WTC11 (cell line): ENCODE measurements around the gene MYH11. TPM values are rescaled to one million over a fixed set of nuclear protein-coding genes. Genes with fewer than 3 reads are reported as not detected.

ENCODE experiments used
- ATAC-seq: fragments of 200-7000 bp; cut with Tn5 transposase; 2 replicates; pipeline ENCODE4 v1.10.0; 2021; ENCODE audit warnings: mild to moderate bottlenecking, moderate library complexity
- CTCF ChIA-PET: fragments of 300-600 bp; sonication (Branson Sonifier 250); formaldehyde crosslinking; loops from one replicate; lab custom pipeline; 2021; ENCODE audit warnings: antibody characterized with exemption; lab: Charles Lee
- POLR2A ChIA-PET: fragments of 350-600 bp; sonication (Branson Sonifier 250); formaldehyde crosslinking; loops from one replicate; lab custom pipeline; 2021; ENCODE audit warnings: antibody characterized with exemption; lab: Charles Lee
- DNase-seq: peaks from one replicate; pipeline ENCODE4 v3.0.0; 2021; ENCODE audit warnings: low spot score
- H3K27ac Mint-ChIP-seq: 2 replicates; pipeline ENCODE4 v1.8.0; 2021; ENCODE audit warnings: mixed read lengths
- H3K27me3 Mint-ChIP-seq: 2 replicates; pipeline ENCODE4 v1.8.0; 2021; ENCODE audit warnings: low read depth, mild to moderate bottlenecking, moderate library complexity, mixed read lengths
- H3K36me3 Mint-ChIP-seq: 2 replicates; pipeline ENCODE4 v1.8.0; 2021; ENCODE audit warnings: mixed read lengths
- H3K4me1 Mint-ChIP-seq: 2 replicates; pipeline ENCODE4 v1.8.0; 2022; ENCODE audit warnings: mixed read lengths
- H3K4me3 Mint-ChIP-seq: 2 replicates; pipeline ENCODE4 v1.8.0; 2021; ENCODE audit warnings: mild to moderate bottlenecking, moderate library complexity, mixed read lengths
- H3K9me3 Mint-ChIP-seq: 2 replicates; pipeline ENCODE4 v1.8.0; 2021; ENCODE audit warnings: mixed read lengths
- CBFB ChIP-seq: sonication (generic); formaldehyde crosslinking; IDR thresholded peaks from 2 replicates; pipeline ENCODE4 v1.8.1; 2022; ENCODE audit warnings: mild to moderate bottlenecking, low read depth, missing genetic modification reagents
- ESRRA ChIP-seq: sonication (generic); formaldehyde crosslinking; IDR thresholded peaks from 2 replicates; pipeline ENCODE4 v1.8.1; 2022; ENCODE audit warnings: mild to moderate bottlenecking, missing genetic modification reagents, borderline replicate concordance
- FOXJ3 ChIP-seq: sonication (generic); formaldehyde crosslinking; IDR thresholded peaks from 2 replicates; pipeline ENCODE4 v1.9.0; 2021; ENCODE audit warnings: missing genetic modification reagents, mild to moderate bottlenecking, borderline replicate concordance
- GABPB1 ChIP-seq: sonication (generic); formaldehyde crosslinking; IDR thresholded peaks from 2 replicates; pipeline ENCODE4 v1.8.1; 2023; ENCODE audit warnings: mild to moderate bottlenecking, missing genetic modification reagents
- GRHL2 ChIP-seq: fragments of 250-450 bp; sonication (Bioruptor Pico); IDR thresholded peaks from 2 replicates; pipeline ENCODE4 v1.8.0; 2022; ENCODE audit warnings: mild to moderate bottlenecking, moderate library complexity; ENCODE audit not compliant: insufficient replicate concordance, severe bottlenecking
- GTF2I ChIP-seq: fragments of 250-450 bp; sonication (Bioruptor Pico); conservative IDR thresholded peaks from 2 replicates; pipeline ENCODE4 v1.4.0; 2021; ENCODE audit warnings: mild to moderate bottlenecking
- HMGA2 ChIP-seq: fragments of 250-450 bp; sonication (Bioruptor Pico); IDR thresholded peaks from 2 replicates; pipeline ENCODE4 v1.4.0; 2021; ENCODE audit warnings: mild to moderate bottlenecking, moderate library complexity
- MYBL2 ChIP-seq: sonication (generic); formaldehyde crosslinking; IDR thresholded peaks from 2 replicates; pipeline ENCODE4 v1.8.1; 2023; ENCODE audit warnings: mild to moderate bottlenecking, moderate library complexity, missing genetic modification reagents
- NR2C2 ChIP-seq: sonication (generic); formaldehyde crosslinking; IDR thresholded peaks from 2 replicates; pipeline ENCODE4 v1.8.0; 2022; ENCODE audit warnings: mild to moderate bottlenecking, missing genetic modification reagents
- RELA ChIP-seq: sonication (generic); formaldehyde crosslinking; IDR thresholded peaks from 2 replicates; pipeline ENCODE4 v1.8.1; 2022; ENCODE audit warnings: missing genetic modification reagents, mild to moderate bottlenecking, borderline replicate concordance
- SOX15 ChIP-seq: fragments of 250-450 bp; sonication (Bioruptor Pico); IDR thresholded peaks from 2 replicates; pipeline ENCODE4 v1.9.0; 2021; ENCODE audit warnings: mild to moderate bottlenecking
- TP53 ChIP-seq: sonication (generic); formaldehyde crosslinking; IDR thresholded peaks from 2 replicates; pipeline ENCODE4 v1.8.1; 2023; ENCODE audit warnings: mild to moderate bottlenecking, missing genetic modification reagents
- ZNF416 ChIP-seq: fragments of 250-450 bp; sonication (Bioruptor Pico); IDR thresholded peaks from 2 replicates; pipeline ENCODE4 v1.9.0; 2021; ENCODE audit warnings: mild to moderate bottlenecking, inconsistent platforms
- total RNA-seq: library from RNA; stranded (reverse); gene quantifications from 3 replicates; pipeline ENCODE4 v1.2.3, GENCODE V29; 2021
- TF ChIP-seq, protein P1 (sequence below): fragments of 250-450 bp; sonication (Bioruptor Pico); IDR thresholded peaks from 2 replicates; pipeline ENCODE4 v1.8.0; 2021; ENCODE audit warnings: mild to moderate bottlenecking
- TF ChIP-seq, protein P2 (sequence below): fragments of 200-600 bp; IDR thresholded peaks from 2 replicates; pipeline ENCODE4 v1.8.0; 2022; ENCODE audit warnings: antibody characterized with exemption
- TF ChIP-seq, protein P3 (sequence below): sonication (generic); formaldehyde crosslinking; IDR thresholded peaks from 2 replicates; pipeline ENCODE4 v1.8.1; 2023; ENCODE audit warnings: mild to moderate bottlenecking, missing genetic modification reagents
- TF ChIP-seq, protein P4 (sequence below): fragments of 250-450 bp; sonication (Bioruptor Pico); IDR thresholded peaks from 2 replicates; pipeline ENCODE4 v1.9.0; 2021; ENCODE audit warnings: moderate library complexity, mild to moderate bottlenecking, inconsistent platforms, borderline replicate concordance
- TF ChIP-seq, protein P5 (sequence below): sonication (generic); formaldehyde crosslinking; IDR thresholded peaks from 2 replicates; pipeline ENCODE4 v1.8.0; 2023; ENCODE audit warnings: missing genetic modification reagents
- TF ChIP-seq, protein P6 (sequence below): sonication (generic); formaldehyde crosslinking; IDR thresholded peaks from 2 replicates; pipeline ENCODE4 v1.8.0; 2023; ENCODE audit warnings: mild to moderate bottlenecking, missing genetic modification reagents
- TF ChIP-seq, protein P7 (sequence below): sonication (generic); formaldehyde crosslinking; IDR thresholded peaks from 2 replicates; pipeline ENCODE4 v1.8.0; 2023; ENCODE audit warnings: missing genetic modification reagents, mild to moderate bottlenecking, borderline replicate concordance
- TF ChIP-seq, protein P8 (sequence below): sonication (generic); formaldehyde crosslinking; IDR thresholded peaks from 2 replicates; pipeline ENCODE4 v1.8.0; 2022; ENCODE audit warnings: mild to moderate bottlenecking, missing genetic modification reagents

Gene MYH11
- total RNA-seq, 1 experiment from 2014 or later, result 0.74 TPM

DNA sequence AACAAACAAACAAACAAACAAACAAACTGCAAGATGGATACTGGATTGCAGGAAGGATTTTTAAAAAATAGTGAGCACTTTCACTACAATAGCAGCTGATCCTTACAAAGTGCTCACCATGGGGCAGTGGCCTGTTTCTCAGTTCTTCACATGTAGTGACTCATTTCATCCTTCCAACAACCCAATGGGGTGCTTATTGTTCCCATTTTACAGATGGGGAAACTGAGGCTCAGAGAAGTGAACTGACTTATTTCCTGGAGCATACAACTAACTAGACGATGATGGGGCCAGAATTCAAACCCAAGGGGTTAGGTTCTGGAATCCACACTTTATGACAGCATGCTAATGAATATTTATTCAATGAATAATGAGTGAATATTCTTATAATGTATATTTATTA, 61.2 kb downstream of the MYH11 start (continued):
- TF ChIP-seq, protein P1, sequence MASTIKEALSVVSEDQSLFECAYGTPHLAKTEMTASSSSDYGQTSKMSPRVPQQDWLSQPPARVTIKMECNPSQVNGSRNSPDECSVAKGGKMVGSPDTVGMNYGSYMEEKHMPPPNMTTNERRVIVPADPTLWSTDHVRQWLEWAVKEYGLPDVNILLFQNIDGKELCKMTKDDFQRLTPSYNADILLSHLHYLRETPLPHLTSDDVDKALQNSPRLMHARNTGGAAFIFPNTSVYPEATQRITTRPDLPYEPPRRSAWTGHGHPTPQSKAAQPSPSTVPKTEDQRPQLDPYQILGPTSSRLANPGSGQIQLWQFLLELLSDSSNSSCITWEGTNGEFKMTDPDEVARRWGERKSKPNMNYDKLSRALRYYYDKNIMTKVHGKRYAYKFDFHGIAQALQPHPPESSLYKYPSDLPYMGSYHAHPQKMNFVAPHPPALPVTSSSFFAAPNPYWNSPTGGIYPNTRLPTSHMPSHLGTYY (CRISPR knock-in tag), result no peak

DNA sequence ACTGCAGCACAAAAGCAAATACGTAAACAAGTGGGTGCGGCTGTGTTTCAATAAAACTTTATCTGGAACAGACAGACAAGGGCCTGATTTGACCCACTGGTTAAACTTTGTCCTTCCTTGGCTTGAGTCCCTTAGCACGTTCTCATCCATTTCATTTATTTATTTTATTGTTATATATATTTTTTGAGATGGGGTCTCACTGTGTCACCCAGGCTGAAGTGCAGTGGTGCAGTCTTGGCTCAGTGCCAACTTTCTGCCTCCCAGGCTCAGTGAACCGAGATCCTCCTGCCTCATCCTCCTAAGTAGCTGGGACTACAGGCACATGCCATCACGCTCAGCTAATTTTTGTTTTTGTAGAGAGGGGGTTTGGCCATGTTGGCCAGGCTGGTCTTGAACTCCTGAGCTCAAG, 64.3 kb downstream of the MYH11 start:
- Mint-ChIP-seq H3K27me3 (no peaks in the 10 kb centered on the region; the same call in 1 of the 2 replicates), H3K27ac (no peak overlapping the region), H3K36me3 (peaks cover 3% of the 10 kb centered on the region; the same call in 1 of the 2 replicates), H3K9me3 (peaks cover 18% of the 10 kb centered on the region), H3K4me3 (no peak overlapping the region), H3K4me1 (peaks cover 6% of the 10 kb centered on the region)
- ATAC-seq (no peak), DNase-seq (no peak)
- ChIA-PET POLR2A (no interaction called here), CTCF (interaction anchor here (2.0 kb wide), 2 partner anchors 9 to 29 kb away, joined by 4 to 5 read pairs; no protein-coding TSS in a partner anchor)
- TF ChIP-seq GRHL2 (no peak), NR2C2 (CRISPR knock-in tag) (no peak), GTF2I (CRISPR knock-in tag) (no peak), MYBL2 (CRISPR knock-in tag) (no peak), CBFB (CRISPR knock-in tag) (no peak), ZNF416 (no peak), RELA (CRISPR knock-in tag) (no peak), TP53 (CRISPR knock-in tag) (no peak), FOXJ3 (CRISPR knock-in tag) (no peak), ESRRA (no peak), HMGA2 (CRISPR knock-in tag) (no peak), SOX15 (no peak), GABPB1 (no peak)
- TF ChIP-seq, protein P2, sequence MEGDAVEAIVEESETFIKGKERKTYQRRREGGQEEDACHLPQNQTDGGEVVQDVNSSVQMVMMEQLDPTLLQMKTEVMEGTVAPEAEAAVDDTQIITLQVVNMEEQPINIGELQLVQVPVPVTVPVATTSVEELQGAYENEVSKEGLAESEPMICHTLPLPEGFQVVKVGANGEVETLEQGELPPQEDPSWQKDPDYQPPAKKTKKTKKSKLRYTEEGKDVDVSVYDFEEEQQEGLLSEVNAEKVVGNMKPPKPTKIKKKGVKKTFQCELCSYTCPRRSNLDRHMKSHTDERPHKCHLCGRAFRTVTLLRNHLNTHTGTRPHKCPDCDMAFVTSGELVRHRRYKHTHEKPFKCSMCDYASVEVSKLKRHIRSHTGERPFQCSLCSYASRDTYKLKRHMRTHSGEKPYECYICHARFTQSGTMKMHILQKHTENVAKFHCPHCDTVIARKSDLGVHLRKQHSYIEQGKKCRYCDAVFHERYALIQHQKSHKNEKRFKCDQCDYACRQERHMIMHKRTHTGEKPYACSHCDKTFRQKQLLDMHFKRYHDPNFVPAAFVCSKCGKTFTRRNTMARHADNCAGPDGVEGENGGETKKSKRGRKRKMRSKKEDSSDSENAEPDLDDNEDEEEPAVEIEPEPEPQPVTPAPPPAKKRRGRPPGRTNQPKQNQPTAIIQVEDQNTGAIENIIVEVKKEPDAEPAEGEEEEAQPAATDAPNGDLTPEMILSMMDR, result no peak
- TF ChIP-seq, protein P3, sequence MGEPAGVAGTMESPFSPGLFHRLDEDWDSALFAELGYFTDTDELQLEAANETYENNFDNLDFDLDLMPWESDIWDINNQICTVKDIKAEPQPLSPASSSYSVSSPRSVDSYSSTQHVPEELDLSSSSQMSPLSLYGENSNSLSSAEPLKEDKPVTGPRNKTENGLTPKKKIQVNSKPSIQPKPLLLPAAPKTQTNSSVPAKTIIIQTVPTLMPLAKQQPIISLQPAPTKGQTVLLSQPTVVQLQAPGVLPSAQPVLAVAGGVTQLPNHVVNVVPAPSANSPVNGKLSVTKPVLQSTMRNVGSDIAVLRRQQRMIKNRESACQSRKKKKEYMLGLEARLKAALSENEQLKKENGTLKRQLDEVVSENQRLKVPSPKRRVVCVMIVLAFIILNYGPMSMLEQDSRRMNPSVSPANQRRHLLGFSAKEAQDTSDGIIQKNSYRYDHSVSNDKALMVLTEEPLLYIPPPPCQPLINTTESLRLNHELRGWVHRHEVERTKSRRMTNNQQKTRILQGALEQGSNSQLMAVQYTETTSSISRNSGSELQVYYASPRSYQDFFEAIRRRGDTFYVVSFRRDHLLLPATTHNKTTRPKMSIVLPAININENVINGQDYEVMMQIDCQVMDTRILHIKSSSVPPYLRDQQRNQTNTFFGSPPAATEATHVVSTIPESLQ (CRISPR knock-in tag), result no peak
- TF ChIP-seq, protein P4, sequence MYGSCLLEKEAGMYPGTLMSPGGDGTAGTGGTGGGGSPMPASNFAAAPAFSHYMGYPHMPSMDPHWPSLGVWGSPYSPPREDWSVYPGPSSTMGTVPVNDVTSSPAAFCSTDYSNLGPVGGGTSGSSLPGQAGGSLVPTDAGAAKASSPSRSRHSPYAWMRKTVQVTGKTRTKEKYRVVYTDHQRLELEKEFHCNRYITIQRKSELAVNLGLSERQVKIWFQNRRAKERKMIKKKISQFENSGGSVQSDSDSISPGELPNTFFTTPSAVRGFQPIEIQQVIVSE (CRISPR knock-in tag), result no peak
- TF ChIP-seq, protein P5, sequence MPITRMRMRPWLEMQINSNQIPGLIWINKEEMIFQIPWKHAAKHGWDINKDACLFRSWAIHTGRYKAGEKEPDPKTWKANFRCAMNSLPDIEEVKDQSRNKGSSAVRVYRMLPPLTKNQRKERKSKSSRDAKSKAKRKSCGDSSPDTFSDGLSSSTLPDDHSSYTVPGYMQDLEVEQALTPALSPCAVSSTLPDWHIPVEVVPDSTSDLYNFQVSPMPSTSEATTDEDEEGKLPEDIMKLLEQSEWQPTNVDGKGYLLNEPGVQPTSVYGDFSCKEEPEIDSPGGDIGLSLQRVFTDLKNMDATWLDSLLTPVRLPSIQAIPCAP (CRISPR knock-in tag), result no peak
- TF ChIP-seq, protein P6, sequence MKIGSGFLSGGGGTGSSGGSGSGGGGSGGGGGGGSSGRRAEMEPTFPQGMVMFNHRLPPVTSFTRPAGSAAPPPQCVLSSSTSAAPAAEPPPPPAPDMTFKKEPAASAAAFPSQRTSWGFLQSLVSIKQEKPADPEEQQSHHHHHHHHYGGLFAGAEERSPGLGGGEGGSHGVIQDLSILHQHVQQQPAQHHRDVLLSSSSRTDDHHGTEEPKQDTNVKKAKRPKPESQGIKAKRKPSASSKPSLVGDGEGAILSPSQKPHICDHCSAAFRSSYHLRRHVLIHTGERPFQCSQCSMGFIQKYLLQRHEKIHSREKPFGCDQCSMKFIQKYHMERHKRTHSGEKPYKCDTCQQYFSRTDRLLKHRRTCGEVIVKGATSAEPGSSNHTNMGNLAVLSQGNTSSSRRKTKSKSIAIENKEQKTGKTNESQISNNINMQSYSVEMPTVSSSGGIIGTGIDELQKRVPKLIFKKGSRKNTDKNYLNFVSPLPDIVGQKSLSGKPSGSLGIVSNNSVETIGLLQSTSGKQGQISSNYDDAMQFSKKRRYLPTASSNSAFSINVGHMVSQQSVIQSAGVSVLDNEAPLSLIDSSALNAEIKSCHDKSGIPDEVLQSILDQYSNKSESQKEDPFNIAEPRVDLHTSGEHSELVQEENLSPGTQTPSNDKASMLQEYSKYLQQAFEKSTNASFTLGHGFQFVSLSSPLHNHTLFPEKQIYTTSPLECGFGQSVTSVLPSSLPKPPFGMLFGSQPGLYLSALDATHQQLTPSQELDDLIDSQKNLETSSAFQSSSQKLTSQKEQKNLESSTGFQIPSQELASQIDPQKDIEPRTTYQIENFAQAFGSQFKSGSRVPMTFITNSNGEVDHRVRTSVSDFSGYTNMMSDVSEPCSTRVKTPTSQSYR, result no peak
- TF ChIP-seq, protein P7, sequence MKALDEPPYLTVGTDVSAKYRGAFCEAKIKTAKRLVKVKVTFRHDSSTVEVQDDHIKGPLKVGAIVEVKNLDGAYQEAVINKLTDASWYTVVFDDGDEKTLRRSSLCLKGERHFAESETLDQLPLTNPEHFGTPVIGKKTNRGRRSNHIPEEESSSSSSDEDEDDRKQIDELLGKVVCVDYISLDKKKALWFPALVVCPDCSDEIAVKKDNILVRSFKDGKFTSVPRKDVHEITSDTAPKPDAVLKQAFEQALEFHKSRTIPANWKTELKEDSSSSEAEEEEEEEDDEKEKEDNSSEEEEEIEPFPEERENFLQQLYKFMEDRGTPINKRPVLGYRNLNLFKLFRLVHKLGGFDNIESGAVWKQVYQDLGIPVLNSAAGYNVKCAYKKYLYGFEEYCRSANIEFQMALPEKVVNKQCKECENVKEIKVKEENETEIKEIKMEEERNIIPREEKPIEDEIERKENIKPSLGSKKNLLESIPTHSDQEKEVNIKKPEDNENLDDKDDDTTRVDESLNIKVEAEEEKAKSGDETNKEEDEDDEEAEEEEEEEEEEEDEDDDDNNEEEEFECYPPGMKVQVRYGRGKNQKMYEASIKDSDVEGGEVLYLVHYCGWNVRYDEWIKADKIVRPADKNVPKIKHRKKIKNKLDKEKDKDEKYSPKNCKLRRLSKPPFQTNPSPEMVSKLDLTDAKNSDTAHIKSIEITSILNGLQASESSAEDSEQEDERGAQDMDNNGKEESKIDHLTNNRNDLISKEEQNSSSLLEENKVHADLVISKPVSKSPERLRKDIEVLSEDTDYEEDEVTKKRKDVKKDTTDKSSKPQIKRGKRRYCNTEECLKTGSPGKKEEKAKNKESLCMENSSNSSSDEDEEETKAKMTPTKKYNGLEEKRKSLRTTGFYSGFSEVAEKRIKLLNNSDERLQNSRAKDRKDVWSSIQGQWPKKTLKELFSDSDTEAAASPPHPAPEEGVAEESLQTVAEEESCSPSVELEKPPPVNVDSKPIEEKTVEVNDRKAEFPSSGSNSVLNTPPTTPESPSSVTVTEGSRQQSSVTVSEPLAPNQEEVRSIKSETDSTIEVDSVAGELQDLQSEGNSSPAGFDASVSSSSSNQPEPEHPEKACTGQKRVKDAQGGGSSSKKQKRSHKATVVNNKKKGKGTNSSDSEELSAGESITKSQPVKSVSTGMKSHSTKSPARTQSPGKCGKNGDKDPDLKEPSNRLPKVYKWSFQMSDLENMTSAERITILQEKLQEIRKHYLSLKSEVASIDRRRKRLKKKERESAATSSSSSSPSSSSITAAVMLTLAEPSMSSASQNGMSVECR (CRISPR knock-in tag), result no peak
- TF ChIP-seq, protein P8, sequence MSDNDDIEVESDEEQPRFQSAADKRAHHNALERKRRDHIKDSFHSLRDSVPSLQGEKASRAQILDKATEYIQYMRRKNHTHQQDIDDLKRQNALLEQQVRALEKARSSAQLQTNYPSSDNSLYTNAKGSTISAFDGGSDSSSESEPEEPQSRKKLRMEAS (CRISPR knock-in tag), result no peak
